Measurements from ENCODE around the gene C1QTNF1. TPM values are rescaled to one million over a fixed set of nuclear protein-coding genes. Genes with fewer than 3 reads are reported as not detected.

Gene C1QTNF1
- polyA plus RNA-seq, 3 donors from 2014 or later, result not detected

- Mint-ChIP-seq H3K4me1 (peaks cover 14 to 15% of the 10 kb centered on the region in 2 donors), H3K27ac (no peak overlapping the region), H3K4me3 (no peak overlapping the region), H3K27me3 (ENCODE audit: low read depth in 3 of 3) (peaks cover 3 to 7% (median 3%) of the 10 kb centered on the region in 3 donors), H3K9me3 (no peaks in the 10 kb centered on the region), H3K36me3 (peaks cover 4 to 12% (median 7%) of the 10 kb centered on the region in 3 donors)
- no peak for DNase-seq
These were observed 37.2 kb upstream of the C1QTNF1 start for GRCh38 chr17:78986649-78987328.

GRCh38 chr17:78988152-78988551 is 35.8 kb upstream of the C1QTNF1 start:
- DNase-seq, result no peak
- Mint-ChIP-seq H3K4me3 (no peak overlapping the region), H3K4me1 (peaks cover 15 to 18% of the 10 kb centered on the region in 2 donors), H3K27ac (no peak overlapping the region), H3K27me3 (ENCODE audit: low read depth in 3 of 3) (peaks cover 3 to 4% (median 3%) of the 10 kb centered on the region in 3 donors), H3K9me3 (no peaks in the 10 kb centered on the region), H3K36me3 (peaks cover 7 to 16% (median 11%) of the 10 kb centered on the region in 3 donors)

DNA sequence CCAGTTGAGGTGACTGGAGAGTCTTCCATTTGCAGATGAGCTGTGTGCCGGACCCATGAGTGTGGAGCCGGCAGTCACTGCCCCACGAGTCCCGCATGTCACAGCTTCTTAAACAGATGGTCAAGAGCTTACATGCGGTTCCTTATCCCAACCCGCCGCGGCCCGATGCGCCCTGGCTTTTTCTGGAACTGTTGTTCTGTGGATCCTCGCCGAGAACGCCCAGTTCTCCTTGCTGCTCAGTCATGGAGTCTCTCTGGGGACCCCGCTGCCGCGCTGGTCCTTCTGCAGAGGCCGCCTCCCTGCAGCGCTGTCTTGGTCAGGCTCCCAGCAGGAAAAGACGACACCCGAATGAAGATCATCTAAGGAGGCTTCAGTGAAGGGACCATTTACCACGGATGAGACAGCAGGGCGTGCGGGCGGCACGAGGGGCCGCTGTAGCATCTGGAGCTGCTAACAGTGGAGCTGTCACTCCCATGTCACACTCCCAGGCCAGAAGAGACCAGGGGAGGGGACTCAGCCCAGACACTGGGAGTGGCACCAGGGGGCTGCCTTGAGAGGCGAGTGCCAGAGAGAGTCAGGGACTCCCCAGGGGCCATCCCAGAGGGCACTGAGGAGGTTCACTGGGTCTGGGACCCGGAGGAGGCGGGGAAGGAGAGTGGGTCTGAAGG is 33.5 kb upstream of the C1QTNF1 start:
- Mint-ChIP-seq H3K9me3 (no peaks in the 10 kb centered on the region), H3K4me3 (no peak overlapping the region), H3K27me3 (ENCODE audit: low read depth in 3 of 3) (peaks cover 2 to 4% (median 3%) of the 10 kb centered on the region in 3 donors), H3K4me1 (peaks cover 15 to 20% of the 10 kb centered on the region in 2 donors), H3K36me3 (peaks cover 11 to 19% (median 11%) of the 10 kb centered on the region in 3 donors), H3K27ac (no peak overlapping the region)
- no peak for DNase-seq

GRCh38 chr17:78991017-78991738 is 32.8 kb upstream of the C1QTNF1 start:
- peaks cover 9 to 18% of the 10 kb centered on the region in 2 donors for H3K4me1 Mint-ChIP-seq
- peak overlapping the region in 1 of 6 donors; percentile 0 for H3K27ac Mint-ChIP-seq
- no peak overlapping the region for H3K4me3 Mint-ChIP-seq
- no peak for DNase-seq
- peaks cover 2 to 6% (median 3%) of the 10 kb centered on the region in 3 donors for H3K27me3 Mint-ChIP-seq (ENCODE audit: low read depth in 3 of 3)
- peaks cover 11 to 19% (median 11%) of the 10 kb centered on the region in 3 donors for H3K36me3 Mint-ChIP-seq
- H3K9me3 Mint-ChIP-seq, result no peaks in the 10 kb centered on the region

DNA sequence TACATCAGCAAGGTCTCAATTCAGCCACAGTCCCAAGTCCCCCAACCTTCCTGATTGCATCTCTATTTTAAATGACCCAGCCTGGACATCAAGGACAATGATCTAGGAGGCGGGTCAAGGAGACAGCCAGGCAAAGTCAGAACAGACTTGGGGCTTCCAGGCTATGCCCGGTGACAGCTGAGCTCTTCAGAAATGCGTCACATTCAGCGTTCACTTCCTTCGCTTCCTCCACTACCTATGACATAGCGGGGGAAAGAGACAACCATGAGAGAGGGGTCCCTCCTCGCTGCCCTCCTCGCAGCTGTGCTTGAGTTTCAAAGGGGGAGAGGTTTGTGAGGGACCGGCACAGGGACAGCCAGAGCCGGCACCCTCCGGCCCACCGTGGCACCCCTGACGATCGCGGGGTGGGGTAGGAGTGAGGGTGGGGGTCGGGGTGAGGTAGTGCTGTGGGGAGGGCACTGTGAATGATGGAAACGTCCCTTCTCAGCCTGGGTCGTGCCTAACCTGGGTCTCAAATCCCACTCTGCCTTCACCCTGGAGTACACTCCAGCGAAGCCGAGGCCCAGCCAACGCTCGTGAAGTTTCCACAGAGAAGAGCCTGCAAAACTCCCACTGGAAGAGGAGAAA is 31.9 kb upstream of the C1QTNF1 start:
- H3K36me3 Mint-ChIP-seq, result peaks cover 11 to 19% (median 11%) of the 10 kb centered on the region in 3 donors
- H3K27me3 Mint-ChIP-seq (ENCODE audit: low read depth in 3 of 3), result peaks cover 2 to 10% (median 6%) of the 10 kb centered on the region in 3 donors
- H3K4me3 Mint-ChIP-seq, result no peak overlapping the region
- H3K9me3 Mint-ChIP-seq, result no peaks in the 10 kb centered on the region
- no peak for DNase-seq
- no peak overlapping the region for H3K27ac Mint-ChIP-seq
- H3K4me1 Mint-ChIP-seq, result peaks cover 1 to 10% of the 10 kb centered on the region in 2 donors

DNA sequence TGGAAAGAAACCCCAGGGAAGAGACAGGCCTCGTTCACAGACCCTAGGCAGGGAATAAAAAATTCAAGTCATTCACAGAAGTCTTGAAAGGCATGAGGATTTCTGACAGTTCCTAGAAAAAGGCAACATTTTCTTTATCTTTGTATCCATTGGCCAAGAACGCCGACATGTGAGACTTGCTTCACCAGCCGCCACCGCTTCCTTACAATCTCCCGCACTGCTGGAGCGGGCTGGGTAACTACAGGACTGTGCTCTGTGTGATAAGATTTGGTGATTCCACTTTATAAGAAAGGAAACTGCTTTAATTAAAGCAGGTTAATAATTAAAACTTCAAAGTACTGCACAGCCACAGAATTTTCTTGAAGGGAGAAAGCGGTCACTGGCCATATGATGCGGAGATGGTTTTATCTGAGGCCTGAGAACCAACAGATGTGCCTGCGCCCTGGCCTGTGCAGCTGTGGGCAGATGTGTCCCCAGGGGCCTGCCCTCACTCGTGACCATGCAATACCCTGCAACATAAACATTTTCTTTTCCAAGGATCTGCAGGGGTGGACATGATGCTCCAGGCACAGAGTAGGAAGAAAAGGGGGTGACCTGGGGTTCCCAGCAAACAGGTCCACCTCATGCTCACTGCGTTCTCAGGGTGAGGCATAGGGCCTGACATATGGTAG is 31.3 kb upstream of the C1QTNF1 start:
- peaks cover 0 to 9% of the 10 kb centered on the region in 2 donors for H3K4me1 Mint-ChIP-seq
- peaks cover 2 to 10% (median 6%) of the 10 kb centered on the region in 3 donors for H3K27me3 Mint-ChIP-seq (ENCODE audit: low read depth in 3 of 3)
- no peaks in the 10 kb centered on the region for H3K9me3 Mint-ChIP-seq
- H3K27ac Mint-ChIP-seq, result peak overlapping the region in 2 of 6 donors; percentile 55 to 62
- no peak overlapping the region for H3K4me3 Mint-ChIP-seq
- H3K36me3 Mint-ChIP-seq, result peaks cover 11 to 21% (median 13%) of the 10 kb centered on the region in 3 donors
- no peak for DNase-seq

DNA sequence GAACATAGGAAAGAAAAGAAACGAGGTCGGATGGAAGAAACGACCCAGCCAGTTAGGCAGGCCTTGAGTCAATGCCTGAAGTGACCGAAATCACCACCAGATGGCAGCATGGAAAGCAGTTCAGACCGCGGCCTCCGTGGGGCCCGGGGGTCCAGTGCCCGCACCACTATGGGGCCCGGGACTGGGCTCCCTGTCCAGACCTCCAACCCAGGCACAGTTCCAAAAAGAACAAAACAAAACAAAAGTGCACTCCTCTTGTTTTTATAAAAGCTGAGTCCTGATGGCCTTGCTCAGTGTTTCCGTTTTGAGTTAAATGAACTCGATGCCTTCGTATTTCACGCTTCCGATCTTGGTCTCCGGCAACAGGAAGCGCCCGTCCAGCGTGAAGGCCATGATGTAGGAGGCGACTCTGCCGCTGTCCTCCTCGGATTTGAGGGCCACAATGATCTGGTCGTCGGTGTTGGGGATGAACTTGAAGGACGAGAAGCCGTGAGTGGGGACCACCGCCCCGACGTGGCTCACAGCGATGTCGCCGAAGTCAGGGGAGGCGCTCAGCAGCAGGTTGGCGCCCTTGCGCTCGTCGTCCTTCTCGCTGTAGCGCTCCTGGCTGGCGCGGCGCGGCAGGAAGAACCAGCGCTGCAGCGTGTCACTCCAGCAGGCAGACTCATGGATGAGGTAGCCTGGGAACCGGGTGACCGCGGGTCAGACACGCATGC is 30.6 kb upstream of the C1QTNF1 start:
- Mint-ChIP-seq H3K4me1 (peaks cover 0 to 9% of the 10 kb centered on the region in 2 donors), H3K27me3 (ENCODE audit: low read depth in 3 of 3) (peaks cover 2 to 9% (median 6%) of the 10 kb centered on the region in 3 donors), H3K36me3 (peaks cover 11 to 25% (median 15%) of the 10 kb centered on the region in 3 donors), H3K27ac (peak overlapping the region in 2 of 6 donors; percentile 55 to 62), H3K9me3 (no peaks in the 10 kb centered on the region), H3K4me3 (no peak overlapping the region)
- peak in 2 of 3 donors; percentile 26 to 30 for DNase-seq

DNA sequence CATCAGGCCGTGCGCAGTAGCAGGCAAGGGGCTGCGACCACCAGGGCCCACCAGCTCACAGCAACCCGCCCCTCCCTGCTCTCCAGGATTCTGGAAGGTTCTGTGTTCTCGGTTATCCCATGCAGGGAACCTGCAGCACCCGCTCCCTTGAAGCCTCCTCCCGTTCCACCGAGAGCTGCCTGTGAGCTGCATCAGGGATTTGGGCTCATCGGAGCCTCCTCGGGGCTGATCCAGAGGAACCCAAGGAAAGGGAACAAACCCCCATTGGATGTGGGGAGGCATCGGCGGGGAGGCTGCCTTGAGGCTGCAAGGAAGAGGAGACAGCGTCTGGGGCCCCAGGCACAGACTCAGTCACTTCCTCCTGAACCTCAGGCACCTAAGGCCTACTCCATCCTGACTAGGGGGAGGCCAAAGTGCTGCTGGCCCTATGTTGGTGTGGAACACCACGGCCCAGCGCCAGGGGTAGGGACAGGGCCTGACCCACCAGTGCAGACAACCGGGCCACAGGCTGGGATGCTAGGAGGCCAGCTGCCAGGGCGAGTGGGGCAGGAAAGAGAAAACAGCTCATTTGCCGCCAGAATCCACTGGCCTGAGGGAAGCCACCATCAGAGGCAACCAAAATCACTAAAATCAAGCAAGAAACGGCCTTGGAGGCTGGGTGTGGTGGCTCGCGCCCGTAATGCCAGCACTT is 29.8 kb upstream of the C1QTNF1 start:
- H3K4me1 Mint-ChIP-seq, result peaks cover 0 to 9% of the 10 kb centered on the region in 2 donors
- peaks cover 2 to 9% (median 4%) of the 10 kb centered on the region in 3 donors for H3K27me3 Mint-ChIP-seq (ENCODE audit: low read depth in 3 of 3)
- H3K36me3 Mint-ChIP-seq, result peaks cover 11 to 25% (median 15%) of the 10 kb centered on the region in 3 donors
- H3K9me3 Mint-ChIP-seq, result no peaks in the 10 kb centered on the region
- DNase-seq, result no peak
- H3K4me3 Mint-ChIP-seq, result no peak overlapping the region
- H3K27ac Mint-ChIP-seq, result no peak overlapping the region

- H3K27ac Mint-ChIP-seq, result no peak overlapping the region
- no peaks in the 10 kb centered on the region for H3K9me3 Mint-ChIP-seq
- peaks cover 0 to 10% of the 10 kb centered on the region in 2 donors for H3K4me1 Mint-ChIP-seq
These were observed 28.8 kb upstream of the C1QTNF1 start for GRCh38 chr17:78995022-78995760.

GRCh38 chr17:78995761-78996451 is 28.1 kb upstream of the C1QTNF1 start:
- H3K27me3 Mint-ChIP-seq (ENCODE audit: low read depth in 3 of 3), result peaks cover 0 to 9% (median 4%) of the 10 kb centered on the region in 3 donors
- peak overlapping the region in 2 of 6 donors; percentile 26 to 55 for H3K27ac Mint-ChIP-seq
- peaks cover 10 to 21% (median 11%) of the 10 kb centered on the region in 3 donors for H3K36me3 Mint-ChIP-seq
- H3K9me3 Mint-ChIP-seq, result no peaks in the 10 kb centered on the region
- no peak for DNase-seq
- H3K4me1 Mint-ChIP-seq, result peaks cover 0 to 10% of the 10 kb centered on the region in 2 donors
- H3K4me3 Mint-ChIP-seq, result no peak overlapping the region

More at GRCh38 chr17:78995022-78995760, 28.8 kb upstream of the C1QTNF1 start:
- H3K27me3 Mint-ChIP-seq (ENCODE audit: low read depth in 3 of 3), result peaks cover 0 to 9% (median 4%) of the 10 kb centered on the region in 3 donors
- DNase-seq, result no peak
- peaks cover 11 to 22% (median 15%) of the 10 kb centered on the region in 3 donors for H3K36me3 Mint-ChIP-seq
- no peak overlapping the region for H3K4me3 Mint-ChIP-seq

- Mint-ChIP-seq H3K4me1 (peaks cover 3 to 13% of the 10 kb centered on the region in 2 donors), H3K27me3 (ENCODE audit: low read depth in 3 of 3) (peaks cover 0 to 8% (median 2%) of the 10 kb centered on the region in 3 donors), H3K9me3 (no peaks in the 10 kb centered on the region), H3K36me3 (peaks cover 3 to 14% (median 10%) of the 10 kb centered on the region in 3 donors), H3K27ac (no peak overlapping the region), H3K4me3 (no peak overlapping the region)
- no peak for DNase-seq
These were observed 27.2 kb upstream of the C1QTNF1 start for GRCh38 chr17:78996781-78997201.
